K562 (cell line): Measurements from ENCODE around the gene RSBN1L. TPM values are rescaled to one million over a fixed set of nuclear protein-coding genes. Genes with fewer than 3 reads are reported as not detected.
"Not testable (repeated sequence)": the region's sequence is repeated elsewhere in the genome, so short reads cannot be mapped to it uniquely, and the experiment has no call there.

ENCODE experiments used
- ARID1B ChIP-seq: fragments of 450-650 bp; IDR thresholded peaks from 2 replicates; pipeline ENCODE4 v1.6.1; 2016; ENCODE audit warnings: antibody characterized with exemption, mild to moderate bottlenecking, inconsistent platforms
- CBFA2T2 ChIP-seq: fragments of 450-650 bp; conservative IDR thresholded peaks from 2 replicates; pipeline ENCODE4 v1.6.1; 2017; ENCODE audit warnings: mild to moderate bottlenecking
- CBFA2T3 ChIP-seq: fragments of 450-650 bp; IDR thresholded peaks from 2 replicates; pipeline ENCODE4 v1.6.1; 2017
- CBX3 ChIP-seq, 2 experiments: IDR thresholded peaks; 1 replicate in 1 of 2; 2 replicates in 1 of 2; pipeline ENCODE4 v1.6.1; 2012; ENCODE audit warnings: inconsistent platforms in 2 of 2, low read length in 2 of 2, borderline replicate concordance in 1 of 2, control low read depth in 1 of 2
- DACH1 ChIP-seq: fragments of 450-650 bp; IDR thresholded peaks from 2 replicates; pipeline ENCODE4 v1.6.1; 2018; ENCODE audit not compliant: partially characterized antibody
- HDAC1 ChIP-seq, 2 experiments: fragments of 450-650 bp; IDR thresholded peaks; 2 replicates each; pipeline ENCODE4 v1.6.1; 2016 to 2017; ENCODE audit warnings: inconsistent platforms in 1 of 2, mild to moderate bottlenecking in 1 of 2, moderate library complexity in 1 of 2
- HDAC2 ChIP-seq: fragments of 450-650 bp; IDR thresholded peaks from 2 replicates; pipeline ENCODE4 v1.6.1; 2016; ENCODE audit warnings: mild to moderate bottlenecking
- JUND ChIP-seq, 2 experiments: IDR thresholded peaks; 2 replicates in 1 of 2; 3 replicates in 1 of 2; pipeline ENCODE4 v1.6.1; 2011; ENCODE audit warnings: borderline replicate concordance in 2 of 2, low read depth in 2 of 2, low read length in 2 of 2, improper control_type of control experiment in 1 of 2, missing biosample characterization in 1 of 2, missing genetic modification characterization in 1 of 2, missing genetic modification reagents in 1 of 2
- MTA3 ChIP-seq: fragments of 450-650 bp; formaldehyde crosslinking; IDR thresholded peaks from 2 replicates; pipeline ENCODE4 v1.6.1; 2017; ENCODE audit warnings: mild to moderate bottlenecking, borderline replicate concordance
- MYBL2 ChIP-seq, 2 experiments: fragments of 450-650 bp in 1 of 2; sonication (generic) in 1 of 2; formaldehyde crosslinking in 1 of 2; IDR thresholded peaks; 2 replicates each; pipeline versions ENCODE4 v1.6.1 to v1.8.1; 2017 to 2022; ENCODE audit warnings: borderline replicate concordance in 1 of 2, inconsistent platforms in 1 of 2, low read depth in 1 of 2, mild to moderate bottlenecking in 1 of 2, missing genetic modification reagents in 1 of 2, moderate library complexity in 1 of 2
- NCOA1 ChIP-seq: fragments of 450-650 bp; IDR thresholded peaks from 2 replicates; pipeline ENCODE4 v1.6.1; 2016; ENCODE audit warnings: low read depth
- NCOR1 ChIP-seq: fragments of 450-650 bp; IDR thresholded peaks from 2 replicates; pipeline ENCODE4 v1.6.1; 2016; ENCODE audit warnings: mild to moderate bottlenecking, moderate library complexity
- NFIC ChIP-seq: fragments of 450-650 bp; IDR thresholded peaks from 2 replicates; pipeline ENCODE4 v1.6.1; 2017; ENCODE audit warnings: mild to moderate bottlenecking, inconsistent platforms
- NR2C1 ChIP-seq, 2 experiments: fragments of 450-650 bp; IDR thresholded peaks; 2 replicates each; pipeline ENCODE4 v1.6.1; 2017; ENCODE audit warnings: mild to moderate bottlenecking in 2 of 2, antibody characterized with exemption in 1 of 2, inconsistent platforms in 1 of 2, missing compliant biosample characterization in 1 of 2, missing genetic modification characterization in 1 of 2
- SMAD4 ChIP-seq: fragments of 250-450 bp; sonication (Bioruptor Pico); conservative IDR thresholded peaks from 2 replicates; pipeline ENCODE4 v1.8.0; 2021; ENCODE audit warnings: inconsistent platforms, mild to moderate bottlenecking, moderate library complexity
- SMARCC2 ChIP-seq: fragments of 450-650 bp; IDR thresholded peaks from 2 replicates; pipeline ENCODE4 v1.6.1; 2017; ENCODE audit warnings: antibody characterized with exemption, moderate library complexity, mild to moderate bottlenecking, low read depth
- TAL1 ChIP-seq: fragments of 450-650 bp; IDR thresholded peaks from 2 replicates; pipeline ENCODE4 v1.6.1; 2016; ENCODE audit warnings: mild to moderate bottlenecking
- TCF3 ChIP-seq: sonication (generic); formaldehyde crosslinking; IDR thresholded peaks from 2 replicates; pipeline ENCODE4 v1.4.0; 2020; ENCODE audit warnings: mild to moderate bottlenecking, missing genetic modification reagents
- TRIM24 ChIP-seq, 2 experiments: fragments of 450-650 bp; IDR thresholded peaks; 2 replicates each; pipeline ENCODE4 v1.6.1; 2016
- TRIM28 ChIP-seq: fragments of 450-650 bp; IDR thresholded peaks from 2 replicates; pipeline ENCODE4 v1.6.1; 2017
- ZEB2 ChIP-seq: fragments of 450-650 bp; IDR thresholded peaks from 2 replicates; pipeline ENCODE4 v1.6.1; 2016
- ZNF316 ChIP-seq: fragments of 450-650 bp; IDR thresholded peaks from 2 replicates; pipeline ENCODE4 v1.6.1; 2016
- ZNF384 ChIP-seq: IDR thresholded peaks from 2 replicates; pipeline ENCODE4 v1.6.1; 2012; ENCODE audit warnings: low read depth, low read length, improper control_type of control experiment
- polyA plus RNA-seq, 8 experiments: library from polyadenylated mRNA; depleted of rRNA in 4 of 8; stranded (reverse) in 5 of 8; unstranded in 3 of 8; fragments of >200 nt; fragmentation: Nextera tagmentation in 2 of 8; fragmentation: Illumina TruSeq in 1 of 8; extraction: Ambion mirVana in 2 of 8; extraction: Trizol in 1 of 8; gene quantifications; 2 replicates each; pipeline versions ENCODE4 v1.2.1 to v1.2.3, GENCODE V29; 2011 to 2014; ENCODE audit warnings: inconsistent platforms in 1 of 8, missing spikeins in 1 of 8
- total RNA-seq, 7 experiments: library from RNA; depleted of rRNA in 6 of 7; stranded (reverse); fragments of >200 nt in 6 of 7; fragmentation: Illumina TruSeq in 2 of 7; extraction: Trizol in 2 of 7; gene quantifications; 2 replicates each; pipeline versions ENCODE4 v1.2.1 to v1.2.3, GENCODE V29; 2011 to 2021; ENCODE audit warnings: low replicate concordance in 1 of 7
- TF ChIP-seq, protein P1 (sequence below): fragments of 450-650 bp; IDR thresholded peaks from 2 replicates; pipeline ENCODE4 v1.6.1; 2017; ENCODE audit warnings: mild to moderate bottlenecking, moderate library complexity
- TF ChIP-seq, protein P2 (sequence below), 2 experiments: fragments of 450-650 bp in 1 of 2; sonication (generic) in 1 of 2; formaldehyde crosslinking in 1 of 2; IDR thresholded peaks in 1 of 2; conservative IDR thresholded peaks in 1 of 2; 2 replicates each; pipeline versions ENCODE4 v1.6.1 to v1.8.1; 2016 to 2023; ENCODE audit warnings: mild to moderate bottlenecking in 2 of 2, moderate library complexity in 2 of 2, inconsistent platforms in 1 of 2, missing genetic modification reagents in 1 of 2
- TF ChIP-seq, protein P3 (sequence below), 2 experiments: fragments of 450-650 bp; conservative IDR thresholded peaks; 2 replicates each; pipeline ENCODE4 v1.6.1; 2017; ENCODE audit warnings: mild to moderate bottlenecking in 2 of 2, moderate library complexity in 2 of 2

RSBN1L gene
- total and polyA plus RNA-seq, 9 of the 15 experiments (the other 6 are each of a cell fraction or from before 2014, with no cell fraction given): 6.2 to 35.2 (median 20.1) TPM

DNA sequence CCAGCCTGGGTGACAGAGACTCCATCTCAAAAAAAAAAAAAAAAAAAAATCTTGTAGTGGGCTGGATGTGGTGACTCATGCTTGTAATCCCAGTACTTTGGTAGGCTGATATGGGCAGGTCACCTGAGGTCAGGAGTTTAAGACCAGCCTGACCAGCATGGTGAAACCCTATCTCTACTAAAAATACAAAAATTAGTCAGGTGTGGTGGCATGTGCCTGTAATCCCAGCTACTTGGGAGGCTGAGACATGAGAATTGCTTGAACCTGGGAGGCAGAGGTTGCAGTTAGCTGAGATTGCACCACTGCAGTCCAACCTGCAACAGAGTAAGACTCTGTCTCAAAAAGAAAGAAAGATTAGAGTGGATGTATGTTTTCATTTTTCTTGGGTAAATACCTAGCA, 18.7 kb downstream of the RSBN1L start (continued):
- TF ChIP-seq, protein P1, sequence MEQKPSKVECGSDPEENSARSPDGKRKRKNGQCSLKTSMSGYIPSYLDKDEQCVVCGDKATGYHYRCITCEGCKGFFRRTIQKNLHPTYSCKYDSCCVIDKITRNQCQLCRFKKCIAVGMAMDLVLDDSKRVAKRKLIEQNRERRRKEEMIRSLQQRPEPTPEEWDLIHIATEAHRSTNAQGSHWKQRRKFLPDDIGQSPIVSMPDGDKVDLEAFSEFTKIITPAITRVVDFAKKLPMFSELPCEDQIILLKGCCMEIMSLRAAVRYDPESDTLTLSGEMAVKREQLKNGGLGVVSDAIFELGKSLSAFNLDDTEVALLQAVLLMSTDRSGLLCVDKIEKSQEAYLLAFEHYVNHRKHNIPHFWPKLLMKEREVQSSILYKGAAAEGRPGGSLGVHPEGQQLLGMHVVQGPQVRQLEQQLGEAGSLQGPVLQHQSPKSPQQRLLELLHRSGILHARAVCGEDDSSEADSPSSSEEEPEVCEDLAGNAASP: peak; percentile 67
- TF ChIP-seq ZNF316: peak; percentile 34; the same call in 1 of the 2 replicates
- peak in 1 of 2 experiments; percentile 13; a peak in 1 of 3 replicates for TF ChIP-seq CBX3 (IDR thresholded peaks at IDR 0.05; ENCODE audit: borderline replicate concordance in 1 of 2, low read length in 2 of 2)
- TF ChIP-seq ZNF384: peak; percentile 85
- peak; percentile 37; the same call in 1 of the 2 replicates for TF ChIP-seq ZEB2
- 0 out of 2 replicates have a peak, but pooled peaks have one; percentile 45 for TF ChIP-seq SMAD4 (CRISPR knock-in tag)
- peak in 1 of 2 experiments; percentile 82; a peak in 3 of 4 replicates for TF ChIP-seq HDAC1 (IDR thresholded peaks at IDR 0.05)
- TF ChIP-seq HDAC2: peak; percentile 88
- 0 out of 2 replicates have a peak, but pooled peaks have one; percentile 47 for TF ChIP-seq SMARCC2
- TF ChIP-seq TRIM24 (IDR thresholded peaks at IDR 0.05): peak; percentile 81 to 84
- TF ChIP-seq, protein P2, sequence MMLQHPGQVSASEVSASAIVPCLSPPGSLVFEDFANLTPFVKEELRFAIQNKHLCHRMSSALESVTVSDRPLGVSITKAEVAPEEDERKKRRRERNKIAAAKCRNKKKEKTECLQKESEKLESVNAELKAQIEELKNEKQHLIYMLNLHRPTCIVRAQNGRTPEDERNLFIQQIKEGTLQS (IDR thresholded peaks at IDR 0.05): peak; percentile 95
- TF ChIP-seq, protein P2 (CRISPR knock-in tag; conservative IDR thresholded peaks at IDR 0.05): not testable (repeated sequence)
- TF ChIP-seq NFIC: peak; percentile 32; the same call in 1 of the 2 replicates
- peak; percentile 49; the same call in 1 of the 2 replicates for TF ChIP-seq TAL1
- TF ChIP-seq NR2C1 (IDR thresholded peaks at IDR 0.05): peak; percentile 59
- 0 out of 2 replicates have a peak, but pooled peaks have one; percentile 29 for TF ChIP-seq NR2C1 (tag; IDR thresholded peaks at IDR 0.05)
- peak; percentile 86 for TF ChIP-seq JUND (IDR thresholded peaks at IDR 0.05; ENCODE audit: borderline replicate concordance, low read depth, low read length)
- peak; percentile 81; the same call in 2 of the 3 replicates for TF ChIP-seq JUND (tag; IDR thresholded peaks at IDR 0.05; ENCODE audit: borderline replicate concordance, low read depth, low read length)
- TF ChIP-seq NCOR1: peak; percentile 72
- peak; percentile 44 for TF ChIP-seq TCF3 (CRISPR knock-in tag)
- TF ChIP-seq ARID1B: peak; percentile 83
- TF ChIP-seq CBFA2T3: peak; percentile 88
- TF ChIP-seq MTA3: 0 out of 2 replicates have a peak, but pooled peaks have one; percentile 46
- TF ChIP-seq MYBL2 (IDR thresholded peaks at IDR 0.05; ENCODE audit: low read depth): peak; percentile 28; the same call in 1 of the 2 replicates
- TF ChIP-seq MYBL2 (CRISPR knock-in tag; IDR thresholded peaks at IDR 0.05; ENCODE audit: borderline replicate concordance): not testable (repeated sequence)
- peak; percentile 45 for TF ChIP-seq DACH1
- TF ChIP-seq, protein P3, sequence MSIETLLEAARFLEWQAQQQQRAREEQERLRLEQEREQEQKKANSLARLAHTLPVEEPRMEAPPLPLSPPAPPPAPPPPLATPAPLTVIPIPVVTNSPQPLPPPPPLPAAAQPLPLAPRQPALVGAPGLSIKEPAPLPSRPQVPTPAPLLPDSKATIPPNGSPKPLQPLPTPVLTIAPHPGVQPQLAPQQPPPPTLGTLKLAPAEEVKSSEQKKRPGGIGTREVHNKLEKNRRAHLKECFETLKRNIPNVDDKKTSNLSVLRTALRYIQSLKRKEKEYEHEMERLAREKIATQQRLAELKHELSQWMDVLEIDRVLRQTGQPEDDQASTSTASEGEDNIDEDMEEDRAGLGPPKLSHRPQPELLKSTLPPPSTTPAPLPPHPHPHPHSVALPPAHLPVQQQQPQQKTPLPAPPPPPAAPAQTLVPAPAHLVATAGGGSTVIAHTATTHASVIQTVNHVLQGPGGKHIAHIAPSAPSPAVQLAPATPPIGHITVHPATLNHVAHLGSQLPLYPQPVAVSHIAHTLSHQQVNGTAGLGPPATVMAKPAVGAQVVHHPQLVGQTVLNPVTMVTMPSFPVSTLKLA (conservative IDR thresholded peaks at IDR 0.05): peak in 1 of 2 experiments; percentile 50; a peak in 1 of 4 replicates
- TF ChIP-seq TRIM28: peak; percentile 81
- TF ChIP-seq CBFA2T2: peak; percentile 76
- TF ChIP-seq NCOA1: 0 out of 2 replicates have a peak, but pooled peaks have one; percentile 41
